GM10248 (cell line): ENCODE results near the gene TAOK1.

ENCODE experiments used
- CTCF ChIA-PET: fragments of 300-600 bp; sonication (Branson Sonifier 250); formaldehyde crosslinking; extraction: SDS; loops from one replicate; lab custom pipeline; 2021; ENCODE audit warnings: antibody characterized with exemption; lab: Yijun Ruan, JAX
- POLR2A ChIA-PET: fragments of 350-650 bp; sonication (Branson Sonifier 250); formaldehyde crosslinking; extraction: SDS; loops from one replicate; lab custom pipeline; 2020; ENCODE audit warnings: antibody characterized with exemption; lab: Yijun Ruan, JAX
- DNase-seq: peaks from one replicate; pipeline ENCODE4 v3.0.0; 2012; ENCODE audit errors: extremely low spot score
- TF ChIP-seq, protein P1 (sequence below): IDR thresholded peaks from 2 replicates; pipeline ENCODE4 v1.5.1; 2012; ENCODE audit warnings: mild to moderate bottlenecking, low read depth; ENCODE audit errors: extremely low read depth, missing control alignments, control extremely low read depth

The TAOK1 gene

DNA sequence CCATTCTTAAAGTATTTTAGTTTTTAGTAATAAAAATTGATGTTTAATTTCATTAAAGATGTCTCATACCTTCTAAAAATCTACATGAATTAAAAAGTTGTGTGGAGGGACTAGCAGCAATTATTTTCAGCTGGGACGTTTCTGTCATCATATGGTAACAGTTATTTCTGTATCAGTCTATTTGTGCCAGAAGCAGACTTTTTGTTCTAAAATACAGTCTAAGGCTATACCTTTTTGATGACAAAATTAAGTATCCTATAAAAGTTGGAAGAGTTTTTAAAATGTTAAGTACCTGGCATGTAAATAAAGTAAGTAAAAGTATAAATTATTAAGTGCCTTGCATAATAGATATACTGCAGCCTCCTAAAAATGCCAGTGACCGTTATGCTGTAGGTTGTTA, 5.9 kb downstream of the TAOK1 start:
- DNase-seq = no peak
- POLR2A ChIA-PET = no interaction called here
- CTCF ChIA-PET = interaction anchor here (1.0 kb wide), 1 partner anchor 25 kb away, joined by 3 read pairs; no protein-coding TSS in a partner anchor
- TF ChIP-seq, protein P1, sequence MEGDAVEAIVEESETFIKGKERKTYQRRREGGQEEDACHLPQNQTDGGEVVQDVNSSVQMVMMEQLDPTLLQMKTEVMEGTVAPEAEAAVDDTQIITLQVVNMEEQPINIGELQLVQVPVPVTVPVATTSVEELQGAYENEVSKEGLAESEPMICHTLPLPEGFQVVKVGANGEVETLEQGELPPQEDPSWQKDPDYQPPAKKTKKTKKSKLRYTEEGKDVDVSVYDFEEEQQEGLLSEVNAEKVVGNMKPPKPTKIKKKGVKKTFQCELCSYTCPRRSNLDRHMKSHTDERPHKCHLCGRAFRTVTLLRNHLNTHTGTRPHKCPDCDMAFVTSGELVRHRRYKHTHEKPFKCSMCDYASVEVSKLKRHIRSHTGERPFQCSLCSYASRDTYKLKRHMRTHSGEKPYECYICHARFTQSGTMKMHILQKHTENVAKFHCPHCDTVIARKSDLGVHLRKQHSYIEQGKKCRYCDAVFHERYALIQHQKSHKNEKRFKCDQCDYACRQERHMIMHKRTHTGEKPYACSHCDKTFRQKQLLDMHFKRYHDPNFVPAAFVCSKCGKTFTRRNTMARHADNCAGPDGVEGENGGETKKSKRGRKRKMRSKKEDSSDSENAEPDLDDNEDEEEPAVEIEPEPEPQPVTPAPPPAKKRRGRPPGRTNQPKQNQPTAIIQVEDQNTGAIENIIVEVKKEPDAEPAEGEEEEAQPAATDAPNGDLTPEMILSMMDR = no peak

DNA sequence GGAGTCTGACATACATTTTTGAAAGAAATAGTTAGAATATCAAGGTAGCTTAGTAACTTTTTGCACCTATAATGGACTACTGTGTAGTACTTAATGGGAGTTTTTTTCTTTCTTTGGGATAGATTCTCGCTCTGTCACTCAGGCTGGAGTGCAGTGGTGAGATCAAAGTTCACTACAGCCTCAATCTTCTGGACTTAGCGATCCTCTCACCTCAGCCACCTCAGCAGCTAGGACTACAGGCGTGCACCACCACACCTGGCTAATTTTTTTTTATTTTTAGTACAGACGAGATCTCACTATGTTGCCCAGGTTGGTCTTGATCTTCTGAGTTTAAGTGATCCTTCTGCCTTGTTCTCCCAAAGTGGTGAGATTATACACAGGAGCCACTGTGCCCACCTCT, 9.5 kb downstream of the TAOK1 start:
- TF ChIP-seq, protein P1 = no peak
- no peak for DNase-seq
- ChIA-PET POLR2A (interaction anchor here (0.7 kb wide), 1 partner anchor 118 kb away, joined by 8 read pairs; no protein-coding TSS in a partner anchor), CTCF (no interaction called here)

DNA sequence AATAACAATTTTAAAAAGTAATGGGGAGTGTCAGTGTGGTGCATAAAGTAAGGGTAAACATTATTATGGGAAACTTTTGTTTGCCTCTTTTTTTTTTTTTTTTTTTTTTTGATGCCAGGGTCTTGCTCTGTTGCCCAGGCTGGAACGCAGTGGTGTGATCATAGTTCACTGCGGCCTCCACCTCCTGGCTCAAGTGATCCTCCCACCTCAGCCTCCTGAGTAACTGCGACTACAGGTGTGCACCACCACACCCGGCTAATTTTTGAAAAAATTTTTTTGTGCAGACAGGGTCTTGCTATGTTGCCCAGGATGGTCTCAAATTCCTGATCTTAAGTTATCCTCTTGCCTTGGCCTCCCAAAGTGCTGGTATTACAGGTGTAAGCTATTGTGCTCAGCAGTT, 10.7 kb downstream of the TAOK1 start:
- TF ChIP-seq, protein P1 = no peak
- DNase-seq = no peak
- ChIA-PET POLR2A (interaction anchor here (0.6 kb wide), 1 partner anchor 129 kb away, joined by 7 read pairs; no protein-coding TSS in a partner anchor), CTCF (no interaction called here)

DNA sequence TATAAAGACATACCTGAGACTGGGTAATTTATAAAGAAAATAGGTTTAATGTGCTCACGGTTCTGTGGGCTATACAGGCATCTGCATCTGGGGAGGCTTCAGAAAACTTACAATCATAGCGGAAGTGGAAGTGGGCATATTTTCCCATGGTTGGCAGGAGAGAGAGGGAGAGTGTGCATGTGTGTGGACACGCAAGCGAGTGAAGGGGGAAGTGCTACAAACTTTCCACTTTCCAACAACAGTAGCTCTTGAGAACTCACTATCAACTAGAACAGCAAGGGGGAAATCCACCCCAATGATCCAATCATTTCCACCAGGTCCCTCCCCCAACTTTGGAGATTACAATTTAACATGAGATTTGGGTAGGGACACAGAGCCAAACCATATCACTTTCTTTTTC, 11.1 kb downstream of the TAOK1 start:
- DNase-seq = no peak
- ChIA-PET POLR2A (no interaction called here), CTCF (no interaction called here)
- TF ChIP-seq, protein P1 = no peak

DNA sequence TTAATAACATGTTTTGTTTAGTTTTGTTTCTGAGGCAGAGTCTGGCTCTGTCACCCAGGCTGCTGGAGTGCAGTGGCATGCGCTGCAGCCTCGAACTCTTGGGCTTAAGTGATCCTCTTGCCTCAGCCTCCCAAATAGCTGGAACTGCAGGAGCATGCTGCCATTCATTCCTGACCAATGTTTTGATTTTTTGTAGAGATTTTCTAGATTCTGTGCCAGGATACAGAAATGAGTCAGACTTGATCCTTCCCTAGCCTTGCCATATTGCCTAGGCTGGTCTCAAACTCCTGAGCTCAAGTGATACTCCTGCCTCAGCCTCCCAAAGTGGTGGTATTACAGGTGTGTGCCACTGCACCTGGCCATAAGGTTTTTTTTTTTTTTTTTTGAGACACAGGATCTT, 17.7 kb downstream of the TAOK1 start:
- CTCF ChIA-PET = no interaction called here
- POLR2A ChIA-PET = no interaction called here
- TF ChIP-seq, protein P1 = no peak
- DNase-seq = no peak

DNA sequence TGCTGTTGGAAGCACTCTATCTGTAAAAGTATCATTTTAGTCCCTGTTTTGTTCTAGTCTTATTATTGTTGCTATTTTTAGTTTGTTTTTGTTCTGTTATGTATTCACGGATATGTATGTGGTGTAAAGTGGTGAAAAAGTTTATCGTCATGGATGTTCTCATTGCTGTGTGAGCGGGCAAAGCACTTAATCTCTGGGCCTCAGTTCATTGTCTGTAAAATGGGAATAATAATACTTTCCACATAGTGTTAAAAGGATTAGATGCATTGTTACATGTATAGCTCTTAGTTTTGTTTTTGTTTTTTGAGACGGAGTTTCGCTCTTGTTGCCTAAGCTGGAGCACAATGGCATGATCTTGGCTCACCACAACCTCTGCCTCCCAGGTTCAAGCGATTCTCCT, 19.8 kb downstream of the TAOK1 start:
- DNase-seq = no peak
- ChIA-PET CTCF (no interaction called here), POLR2A (no interaction called here)
- TF ChIP-seq, protein P1 = no peak
